ENCODE measurements around the gene KIFC3. TPM values are rescaled to one million over a fixed set of nuclear protein-coding genes. Genes with fewer than 3 reads are reported as not detected.
"Not testable (repeated sequence)": the region's sequence is repeated elsewhere in the genome, so short reads cannot be mapped to it uniquely, and the experiment has no call there.

The KIFC3 gene
- total RNA-seq, 2 donors from 2014 or later = 0.16 to 0.64 TPM

DNA sequence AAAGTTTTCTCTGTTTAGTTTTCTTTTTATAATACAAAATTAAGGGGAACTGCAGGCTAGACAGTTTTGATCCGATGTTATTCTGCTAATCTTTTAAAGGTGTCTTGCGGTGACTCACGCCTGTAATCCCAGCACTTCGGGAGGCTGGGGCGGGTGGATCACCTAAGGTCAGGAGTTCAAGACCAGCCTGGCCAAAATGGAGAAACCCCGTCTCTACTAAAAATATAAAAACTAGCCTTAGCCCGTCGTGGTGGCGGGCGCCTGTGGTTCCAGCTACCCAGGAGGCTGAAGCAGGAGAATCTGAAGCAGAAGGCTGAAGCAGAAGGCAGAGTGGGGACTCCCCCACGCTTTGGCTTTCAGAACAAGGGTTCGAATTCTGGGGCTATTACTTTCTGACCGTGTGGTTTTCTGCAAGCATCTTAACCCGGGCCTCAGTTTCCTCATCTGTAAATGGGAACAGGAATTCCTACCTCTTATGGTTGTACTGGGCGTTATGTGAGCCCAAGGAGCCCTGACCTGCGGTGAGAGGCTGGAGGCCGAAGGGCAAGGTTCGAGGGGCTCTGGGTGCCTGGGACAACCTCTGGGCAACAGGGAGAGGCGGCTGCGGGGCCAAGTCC, 67.9 kb downstream of the KIFC3 start:
- H3K36me3 Mint-ChIP-seq = peaks cover 12 to 23% of the 10 kb centered on the region in 2 donors
- ATAC-seq (no peak), DNase-seq (ENCODE audit: low spot score in 2 of 2) (no peak)
- H3K27ac Mint-ChIP-seq = peak overlapping the region; percentile 93 to 98
- peaks cover 12 to 18% of the 10 kb centered on the region in 2 donors for H3K9me3 Mint-ChIP-seq

GRCh38 chr16:57732714-57733113, 69.6 kb downstream of the KIFC3 start:
- DNase-seq (ENCODE audit: low spot score in 2 of 2) (no peak), ATAC-seq (no peak)
- peaks cover 12 to 23% of the 10 kb centered on the region in 2 donors for H3K36me3 Mint-ChIP-seq
- peaks cover 12 to 18% of the 10 kb centered on the region in 2 donors for H3K9me3 Mint-ChIP-seq
- H3K27ac Mint-ChIP-seq = no peak overlapping the region

- ATAC-seq (no peak), DNase-seq (ENCODE audit: low spot score in 2 of 2) (no peak)
- Mint-ChIP-seq H3K36me3 (peaks cover 12 to 23% of the 10 kb centered on the region in 2 donors), H3K27ac (no peak overlapping the region), H3K9me3 (peaks cover 12 to 18% of the 10 kb centered on the region in 2 donors)
These were observed 70.3 kb downstream of the KIFC3 start for GRCh38 chr16:57732037-57732436.

DNA sequence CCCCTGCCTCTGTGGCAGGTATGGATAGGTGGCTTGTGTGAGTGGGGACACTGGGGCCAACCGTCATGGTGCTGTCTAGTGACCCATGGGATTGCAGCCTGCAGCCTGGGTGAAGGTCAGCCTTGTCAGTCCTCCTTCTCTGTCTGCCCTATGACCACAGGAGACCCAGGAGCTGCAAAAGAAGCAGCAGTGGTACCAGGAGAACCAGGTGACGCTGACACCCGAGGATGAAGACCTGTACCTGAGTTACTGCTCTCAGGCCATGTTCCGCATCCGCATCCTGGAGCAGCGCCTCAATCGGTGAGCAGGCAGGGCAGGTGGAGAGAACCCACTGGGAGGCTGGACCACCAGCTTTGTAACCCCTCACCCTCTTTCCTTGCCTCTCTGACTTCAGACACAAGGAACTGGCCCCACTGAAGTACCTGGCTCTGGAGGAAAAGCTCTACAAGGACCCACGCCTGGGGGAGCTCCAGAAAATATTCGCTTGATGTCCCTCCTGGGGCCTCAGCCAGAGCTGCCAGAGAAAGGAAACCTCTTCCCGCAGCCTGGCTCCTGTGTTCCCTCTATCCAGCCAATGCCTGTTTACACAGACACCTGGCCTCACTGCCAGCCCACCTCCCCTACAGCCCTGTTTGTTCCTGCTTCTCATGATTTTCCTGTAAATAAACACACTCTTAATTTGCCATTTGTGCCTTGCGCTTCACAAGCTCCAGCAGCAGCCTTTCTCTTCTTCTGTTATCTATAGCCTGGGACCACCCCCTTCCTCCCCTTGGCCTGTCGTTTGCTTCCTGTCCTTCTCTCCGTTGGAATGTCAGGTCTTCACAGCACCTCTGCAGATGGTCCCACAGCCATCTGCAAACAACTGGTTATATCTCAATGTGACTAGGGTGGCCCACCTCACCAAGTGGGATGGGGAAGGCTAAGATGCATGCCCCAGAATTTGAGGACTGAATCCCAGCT, 71.2 kb downstream of the KIFC3 start:
- H3K36me3 Mint-ChIP-seq = peaks cover 12 to 23% of the 10 kb centered on the region in 2 donors
- peak overlapping the region in 1 of 2 donors; percentile 22 for H3K27ac Mint-ChIP-seq
- DNase-seq (ENCODE audit: low spot score in 2 of 2) (no peak), ATAC-seq (no peak)
- H3K9me3 Mint-ChIP-seq = peaks cover 12 to 18% of the 10 kb centered on the region in 2 donors

DNA sequence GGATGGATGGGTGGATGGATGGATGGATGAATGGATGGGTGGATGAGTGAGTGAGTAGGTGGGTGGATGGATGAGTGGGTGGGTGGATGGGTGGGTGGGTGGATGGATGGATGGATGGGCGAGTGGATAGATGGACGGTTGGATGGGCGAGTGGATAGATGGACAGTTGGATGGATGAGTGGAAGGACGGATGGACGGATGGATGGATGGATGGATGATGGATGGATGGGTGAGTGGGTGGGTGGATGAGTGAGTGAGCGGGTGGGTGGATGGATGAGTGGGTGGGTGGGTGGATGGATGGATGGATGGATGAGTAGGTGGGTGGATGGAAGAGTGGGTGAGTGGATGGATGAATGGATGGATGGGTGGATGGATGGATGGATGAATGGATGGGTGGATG, 72.4 kb downstream of the KIFC3 start:
- DNase-seq (ENCODE audit: low spot score in 2 of 2); H3K27ac Mint-ChIP-seq; ATAC-seq: not testable (repeated sequence)
- peaks cover 12 to 18% of the 10 kb centered on the region in 2 donors for H3K9me3 Mint-ChIP-seq
- peaks cover 12 to 18% of the 10 kb centered on the region in 2 donors for H3K36me3 Mint-ChIP-seq

- peaks cover 12 to 18% of the 10 kb centered on the region in 2 donors for H3K9me3 Mint-ChIP-seq
- H3K27ac Mint-ChIP-seq = no peak overlapping the region
- peaks cover 12 to 15% of the 10 kb centered on the region in 2 donors for H3K36me3 Mint-ChIP-seq
- ATAC-seq (no peak), DNase-seq (ENCODE audit: low spot score in 2 of 2) (no peak)
These were observed 73.2 kb downstream of the KIFC3 start for GRCh38 chr16:57729182-57729484.

GRCh38 chr16:57728336-57729181, 73.7 kb downstream of the KIFC3 start:
- peaks cover 12 to 17% of the 10 kb centered on the region in 2 donors for H3K9me3 Mint-ChIP-seq
- H3K27ac Mint-ChIP-seq = no peak overlapping the region
- ATAC-seq = peak in 1 of 2 donors; percentile 38
- no peak for DNase-seq (ENCODE audit: low spot score in 2 of 2)
- H3K36me3 Mint-ChIP-seq = peaks cover 10 to 12% of the 10 kb centered on the region in 2 donors

DNA sequence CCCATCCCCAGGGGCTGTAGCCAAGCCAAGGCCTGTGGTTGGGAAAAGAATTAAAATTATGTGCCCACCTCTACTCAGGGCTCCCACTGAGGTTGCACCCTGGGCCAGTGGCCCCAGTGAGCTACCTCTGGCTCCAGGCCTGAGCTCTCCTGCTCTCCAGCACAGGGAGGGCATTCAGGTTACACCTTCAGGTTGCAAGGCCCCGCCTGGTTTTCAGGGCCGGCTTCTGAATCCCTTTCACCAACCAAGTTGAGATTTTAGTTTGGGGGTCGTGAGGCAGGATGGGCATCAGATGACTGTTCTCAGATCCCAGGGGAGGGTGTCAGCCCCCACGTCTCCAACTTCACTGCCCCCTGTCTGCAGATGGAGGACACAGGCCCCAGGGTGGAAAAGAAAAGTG, 74.7 kb downstream of the KIFC3 start:
- no peak overlapping the region for H3K27ac Mint-ChIP-seq
- H3K9me3 Mint-ChIP-seq = peaks cover 3 to 7% of the 10 kb centered on the region in 2 donors
- DNase-seq (ENCODE audit: low spot score in 2 of 2) (no peak), ATAC-seq (no peak)
- peaks cover under 1 to 2% of the 10 kb centered on the region in 2 donors for H3K36me3 Mint-ChIP-seq

- no peaks in the 10 kb centered on the region for H3K36me3 Mint-ChIP-seq
- DNase-seq (ENCODE audit: low spot score in 2 of 2) (no peak), ATAC-seq (no peak)
- H3K27ac Mint-ChIP-seq = no peak overlapping the region
- peaks cover 0 to 4% of the 10 kb centered on the region in 2 donors for H3K9me3 Mint-ChIP-seq
These were observed 75.8 kb downstream of the KIFC3 start for GRCh38 chr16:57726433-57726947.

- DNase-seq (ENCODE audit: low spot score in 2 of 2) (no peak), ATAC-seq (no peak)
- Mint-ChIP-seq H3K9me3 (no peaks in the 10 kb centered on the region), H3K36me3 (no peaks in the 10 kb centered on the region), H3K27ac (no peak overlapping the region)
These were observed 76.3 kb downstream of the KIFC3 start for GRCh38 chr16:57725976-57726375.

DNA sequence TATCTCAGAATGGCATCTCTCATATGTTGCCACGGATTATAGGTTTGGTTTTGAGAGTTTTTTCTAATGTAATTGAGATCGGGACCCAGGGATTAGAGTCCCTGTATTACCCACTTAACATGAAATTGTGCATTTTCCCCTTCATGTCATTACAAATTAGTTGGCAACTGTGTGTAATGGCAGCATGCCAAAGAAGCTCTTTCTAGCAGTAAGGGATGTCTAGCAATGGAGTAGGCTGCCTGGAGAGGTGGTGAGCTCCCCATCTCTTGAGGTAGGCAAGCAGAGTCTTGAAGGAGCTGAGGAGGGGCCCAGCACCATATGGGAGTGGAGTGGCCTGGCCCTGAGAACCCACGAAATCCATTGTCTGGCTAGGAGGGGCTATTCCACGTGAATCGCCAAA, 76.7 kb downstream of the KIFC3 start:
- H3K36me3 Mint-ChIP-seq = no peaks in the 10 kb centered on the region
- ATAC-seq (no peak), DNase-seq (ENCODE audit: low spot score in 2 of 2) (no peak)
- no peak overlapping the region for H3K27ac Mint-ChIP-seq
- no peaks in the 10 kb centered on the region for H3K9me3 Mint-ChIP-seq

GRCh38 chr16:57725151-57725550, 77.1 kb downstream of the KIFC3 start:
- DNase-seq (ENCODE audit: low spot score in 2 of 2) = no peak
- Mint-ChIP-seq H3K27ac (no peak overlapping the region), H3K36me3 (no peaks in the 10 kb centered on the region), H3K9me3 (no peaks in the 10 kb centered on the region)
- no peak for ATAC-seq

DNA sequence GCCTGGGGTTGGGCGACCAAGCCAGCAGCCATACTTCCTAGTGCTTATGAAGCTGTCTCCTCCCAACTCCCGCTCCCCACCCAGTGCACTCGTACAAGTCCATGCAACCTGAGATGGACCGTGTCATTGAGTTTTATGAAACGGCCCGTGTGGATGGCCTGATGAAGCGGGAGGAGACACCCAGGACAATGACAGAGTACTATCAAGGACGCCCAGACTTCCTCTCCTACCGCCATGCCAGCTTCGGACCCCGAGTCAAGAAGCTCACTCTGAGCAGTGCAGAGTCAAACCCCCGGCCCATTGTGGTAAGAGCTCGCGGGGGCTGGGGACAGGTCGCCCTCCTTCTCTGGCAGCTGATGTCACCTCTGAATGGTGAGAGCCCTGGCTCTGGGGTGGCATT, 77.8 kb downstream of the KIFC3 start:
- H3K36me3 Mint-ChIP-seq = no peaks in the 10 kb centered on the region
- no peak overlapping the region for H3K27ac Mint-ChIP-seq
- DNase-seq (ENCODE audit: low spot score in 2 of 2) (no peak), ATAC-seq (no peak)
- H3K9me3 Mint-ChIP-seq = no peaks in the 10 kb centered on the region

GRCh38 chr16:57723170-57723569, 79.1 kb downstream of the KIFC3 start:
- no peaks in the 10 kb centered on the region for H3K9me3 Mint-ChIP-seq
- H3K27ac Mint-ChIP-seq = no peak overlapping the region
- no peak for ATAC-seq
- no peaks in the 10 kb centered on the region for H3K36me3 Mint-ChIP-seq
- DNase-seq (ENCODE audit: low spot score in 2 of 2) = no peak

DNA sequence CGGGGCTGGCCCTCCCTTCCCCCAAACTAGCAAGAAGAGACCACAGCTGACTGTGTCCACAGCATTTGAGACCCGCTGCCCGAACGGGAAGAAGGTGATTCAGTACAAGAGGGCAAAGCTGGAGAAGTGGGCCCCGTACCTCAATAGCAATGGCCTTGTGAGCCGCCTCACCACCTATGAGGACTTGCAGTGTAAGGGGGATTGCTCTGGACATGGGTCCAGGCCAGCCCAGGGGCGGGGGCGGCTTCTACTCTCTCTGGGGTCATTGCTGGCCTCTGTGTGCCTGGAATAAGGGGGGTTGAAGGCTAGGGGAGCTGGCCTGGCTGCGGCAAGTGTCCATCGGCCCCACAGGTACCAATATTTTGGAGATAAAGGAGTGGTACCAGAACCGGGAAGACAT, 79.6 kb downstream of the KIFC3 start:
- H3K36me3 Mint-ChIP-seq = no peaks in the 10 kb centered on the region
- ATAC-seq = no peak
- H3K9me3 Mint-ChIP-seq = no peaks in the 10 kb centered on the region
- DNase-seq (ENCODE audit: low spot score in 2 of 2) = no peak
- H3K27ac Mint-ChIP-seq = peak overlapping the region in 1 of 2 donors; percentile 81

- peak overlapping the region in 1 of 2 donors; percentile 92 for H3K27ac Mint-ChIP-seq
- DNase-seq (ENCODE audit: low spot score in 2 of 2) = no peak
These were observed 80.1 kb downstream of the KIFC3 start for GRCh38 chr16:57722210-57722499.

More at GRCh38 chr16:57722210-57722499, 80.1 kb downstream of the KIFC3 start:
- no peak for ATAC-seq
- Mint-ChIP-seq H3K36me3 (no peaks in the 10 kb centered on the region), H3K9me3 (no peaks in the 10 kb centered on the region)
